HG03439 (cell line): Measurements from ENCODE around the gene LSM12.
"Not testable (repeated sequence)": the region's sequence is repeated elsewhere in the genome, so short reads cannot be mapped to it uniquely, and the experiment has no call there.

ENCODE experiments used
- ATAC-seq: cut with Tn5 transposase; IDR thresholded peaks from one replicate; pipeline ENCODE4 v1.9.1; 2021; ENCODE audit warnings: mild to moderate bottlenecking, moderate library complexity; ENCODE audit not compliant: unreplicated experiment

Gene LSM12

GRCh38 chr17:44008205-44008909, 58.1 kb downstream of the LSM12 start:
- no peak for ATAC-seq

GRCh38 chr17:44007346-44008204, 58.9 kb downstream of the LSM12 start:
- ATAC-seq = no peak

GRCh38 chr17:44006598-44007345, 59.7 kb downstream of the LSM12 start:
- peak; percentile 72 for ATAC-seq

- no peak for ATAC-seq
These were observed 60.2 kb downstream of the LSM12 start for GRCh38 chr17:44006272-44006597.

- ATAC-seq = no peak
These were observed 60.8 kb downstream of the LSM12 start for GRCh38 chr17:44005527-44006271.

GRCh38 chr17:44004761-44005526, 61.5 kb downstream of the LSM12 start:
- no peak for ATAC-seq

GRCh38 chr17:44004077-44004760, 62.3 kb downstream of the LSM12 start, which contains the start of gene NAGS:
TSS of gene NAGS (plus strand) at chr17:44004622. CDS start at chr17:44004664, 42 bp downstream.
- no peak for ATAC-seq

GRCh38 chr17:44002141-44002848, 64.2 kb downstream of the LSM12 start:
- ATAC-seq = no peak

- ATAC-seq = no peak
These were observed 65.0 kb downstream of the LSM12 start for GRCh38 chr17:44001461-44001920.

- no peak for ATAC-seq
These were observed 65.5 kb downstream of the LSM12 start for GRCh38 chr17:44000871-44001460.

- ATAC-seq = no peak
These were observed 66.2 kb downstream of the LSM12 start for GRCh38 chr17:44000141-44000860.

- no peak for ATAC-seq
These were observed 67.4 kb downstream of the LSM12 start for GRCh38 chr17:43999024-43999423.

- no peak for ATAC-seq
These were observed 67.9 kb downstream of the LSM12 start for GRCh38 chr17:43998552-43998951.

GRCh38 chr17:43997180-43997579, 69.3 kb downstream of the LSM12 start:
- ATAC-seq = not testable (repeated sequence)

- no peak for ATAC-seq
These were observed 71.4 kb downstream of the LSM12 start for GRCh38 chr17:43995150-43995471.

- ATAC-seq = no peak
These were observed 72.0 kb downstream of the LSM12 start for GRCh38 chr17:43994272-43995149.

GRCh38 chr17:43992641-43993040, 73.8 kb downstream of the LSM12 start:
- no peak for ATAC-seq
